Endodermal cell (in vitro differentiated cells): ENCODE data around the gene EFTUD2. TPM values are rescaled to one million over a fixed set of nuclear protein-coding genes. Genes with fewer than 3 reads are reported as not detected.

Source experiments
- DNase-seq: peaks from one replicate; pipeline ENCODE4 v3.0.0-alpha.2; 2017
- H3K27ac ChIP-seq: 2 replicates; pipeline ENCODE4 v1.5.1; 2013; ENCODE audit warnings: mild to moderate bottlenecking, low read depth, low read length, moderate library complexity
- H3K27me3 ChIP-seq: 2 replicates; pipeline ENCODE4 v1.6.1; 2013; ENCODE audit warnings: mild to moderate bottlenecking, low read length, moderate library complexity; ENCODE audit not compliant: insufficient read depth, control insufficient read depth, poor library complexity, severe bottlenecking
- H3K36me3 ChIP-seq: 2 replicates; pipeline ENCODE4 v1.7.0; 2013; ENCODE audit warnings: mild to moderate bottlenecking, low read length, moderate library complexity; ENCODE audit not compliant: control insufficient read depth, insufficient read depth
- H3K4me1 ChIP-seq: one replicate; pipeline ENCODE4 v1.7.0; 2013; ENCODE audit warnings: low read length; ENCODE audit not compliant: control insufficient read depth, insufficient read depth
- H3K4me3 ChIP-seq: 2 replicates; pipeline ENCODE4 v1.5.1; 2013; ENCODE audit warnings: mild to moderate bottlenecking, low read length, moderate library complexity
- H3K9ac ChIP-seq: 2 replicates; pipeline ENCODE4 v1.6.1; 2013; ENCODE audit warnings: mild to moderate bottlenecking, low read length, moderate library complexity; ENCODE audit not compliant: poor library complexity, severe bottlenecking; ENCODE audit errors: extremely low read depth
- H3K9me3 ChIP-seq: 2 replicates; pipeline ENCODE4 v1.6.1; 2013; ENCODE audit warnings: mild to moderate bottlenecking, low read length, moderate library complexity; ENCODE audit not compliant: control insufficient read depth
- H3K27ac Mint-ChIP-seq: 2 replicates; pipeline ENCODE4 v1.8.0; 2020; ENCODE audit warnings: mixed read lengths
- H3K27me3 Mint-ChIP-seq: 2 replicates; pipeline ENCODE4 v1.8.0; 2021; ENCODE audit warnings: mild to moderate bottlenecking, mixed read lengths; ENCODE audit not compliant: insufficient read depth
- H3K36me3 Mint-ChIP-seq: 2 replicates; pipeline ENCODE4 v1.8.0; 2020; ENCODE audit warnings: low read depth, mixed read lengths
- H3K4me1 Mint-ChIP-seq: 2 replicates; pipeline ENCODE4 v1.8.0; 2020; ENCODE audit warnings: mixed read lengths
- H3K4me3 Mint-ChIP-seq: 2 replicates; pipeline ENCODE4 v1.8.0; 2020; ENCODE audit warnings: mild to moderate bottlenecking, moderate library complexity, mixed read lengths
- H3K9me3 Mint-ChIP-seq: 2 replicates; pipeline ENCODE4 v1.8.0; 2020; ENCODE audit warnings: mild to moderate bottlenecking, mixed read lengths
- CTCF ChIP-seq: fragments of 200-600 bp; sonication (generic); conservative IDR thresholded peaks from 2 replicates; pipeline ENCODE4 v1.5.0; 2021; ENCODE audit warnings: antibody characterized with exemption, mild to moderate bottlenecking
- WGBS, 2 experiments: methylation state at CpG; one replicate each; pipeline versions ENCODE4 v1.1.5 to v1.1.7; 2013; ENCODE audit warnings: missing lambda C conversion rate in 2 of 2, mixed read lengths in 1 of 2; ENCODE audit not compliant: insufficient coverage in 1 of 2, insufficient read length in 1 of 2; 5-methylcytosine and 5-hydroxymethylcytosine counted together
- total RNA-seq, 2 donors: library from RNA; stranded (reverse); fragmentation: NEBNext Ultra II Directional in 1 of 2; extraction: Animal tissue kit (Norgen Biotek cat#: 25700) in 1 of 2; gene quantifications; 2 replicates in 1 of 2; 3 replicates in 1 of 2; pipeline ENCODE4 v1.2.1, GENCODE V29; 2021

Gene EFTUD2
- total RNA-seq, 2 donors from 2014 or later = 145 to 171 TPM

- peaks cover 12% of the 10 kb centered on the region for H3K36me3 ChIP-seq
- H3K27ac Mint-ChIP-seq = no peak overlapping the region
- peaks cover 15% of the 10 kb centered on the region for H3K36me3 Mint-ChIP-seq
- peaks cover 15% of the 10 kb centered on the region for H3K4me1 ChIP-seq
- TF ChIP-seq CTCF = no peak
- no peaks in the 10 kb centered on the region for H3K9me3 Mint-ChIP-seq
- peaks cover 26% of the 10 kb centered on the region for H3K4me1 Mint-ChIP-seq
- H3K4me3 Mint-ChIP-seq = no peak overlapping the region
- no peak overlapping the region for H3K9ac ChIP-seq
- no peak overlapping the region for H3K4me3 ChIP-seq
- DNase-seq = no peak
- no peaks in the 10 kb centered on the region for H3K27me3 Mint-ChIP-seq
- WGBS, 2 experiments = 86 to 94% methylated on average over 2 to 8 of the region's 8 CpGs
- no peaks in the 10 kb centered on the region for H3K9me3 ChIP-seq
- no peaks in the 10 kb centered on the region for H3K27me3 ChIP-seq
- H3K27ac ChIP-seq = no peak overlapping the region
Measured at GRCh38 chr17:44846206-44846605, 53.0 kb downstream of the EFTUD2 start.

- H3K27ac Mint-ChIP-seq = peak overlapping the region; percentile 58
- Histone ChIP-seq H3K36me3 (no peaks in the 10 kb centered on the region), H3K4me3 (no peak overlapping the region), H3K9ac (no peak overlapping the region), H3K9me3 (no peaks in the 10 kb centered on the region), H3K27me3 (no peaks in the 10 kb centered on the region), H3K27ac (no peak overlapping the region), H3K4me1 (peaks cover 15% of the 10 kb centered on the region)
- no peaks in the 10 kb centered on the region for H3K27me3 Mint-ChIP-seq
- H3K36me3 Mint-ChIP-seq = no peaks in the 10 kb centered on the region
- H3K4me1 Mint-ChIP-seq = peaks cover 26% of the 10 kb centered on the region
- H3K4me3 Mint-ChIP-seq = no peak overlapping the region
- DNase-seq = peak; percentile 73
- peak; percentile 57 for TF ChIP-seq CTCF
- 14 to 31% methylated on average over 1 of the region's 1 CpG for WGBS, 2 experiments
- H3K9me3 Mint-ChIP-seq = no peaks in the 10 kb centered on the region
Measured at GRCh38 chr17:44844390-44844830, 54.8 kb downstream of the EFTUD2 start.

- Histone ChIP-seq H3K9ac (no peak overlapping the region), H3K4me3 (peak overlapping the region; percentile 6), H3K27ac (no peak overlapping the region), H3K9me3 (no peaks in the 10 kb centered on the region), H3K36me3 (no peaks in the 10 kb centered on the region), H3K4me1 (peaks cover 15% of the 10 kb centered on the region), H3K27me3 (no peaks in the 10 kb centered on the region)
- H3K9me3 Mint-ChIP-seq = no peaks in the 10 kb centered on the region
- WGBS, 2 experiments = 40 to 53% methylated on average over 2 to 5 of the region's 5 CpGs
- no peaks in the 10 kb centered on the region for H3K27me3 Mint-ChIP-seq
- H3K4me1 Mint-ChIP-seq = peaks cover 19% of the 10 kb centered on the region
- H3K27ac Mint-ChIP-seq = peak overlapping the region; percentile 62
- peak; percentile 76 for DNase-seq
- no peak overlapping the region for H3K4me3 Mint-ChIP-seq
- no peak for TF ChIP-seq CTCF
- no peaks in the 10 kb centered on the region for H3K36me3 Mint-ChIP-seq
Measured at GRCh38 chr17:44842748-44843147, 56.5 kb downstream of the EFTUD2 start.
